SIG-M5 treated with dmso at 0.1 percent for 504 hours (cell line): ENCODE measurements around the gene GRPEL2.
A peak's percentile ranks its signal among the peaks of the same experiment; 100 is the strongest.

ENCODE experiments used
- DNase-seq: peaks from one replicate; lab custom pipeline; 2025; ENCODE audit not compliant: unreplicated experiment; lab: John Stamatoyannopoulos, UW

Gene GRPEL2, protein sequence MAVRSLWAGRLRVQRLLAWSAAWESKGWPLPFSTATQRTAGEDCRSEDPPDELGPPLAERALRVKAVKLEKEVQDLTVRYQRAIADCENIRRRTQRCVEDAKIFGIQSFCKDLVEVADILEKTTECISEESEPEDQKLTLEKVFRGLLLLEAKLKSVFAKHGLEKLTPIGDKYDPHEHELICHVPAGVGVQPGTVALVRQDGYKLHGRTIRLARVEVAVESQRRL

DNA sequence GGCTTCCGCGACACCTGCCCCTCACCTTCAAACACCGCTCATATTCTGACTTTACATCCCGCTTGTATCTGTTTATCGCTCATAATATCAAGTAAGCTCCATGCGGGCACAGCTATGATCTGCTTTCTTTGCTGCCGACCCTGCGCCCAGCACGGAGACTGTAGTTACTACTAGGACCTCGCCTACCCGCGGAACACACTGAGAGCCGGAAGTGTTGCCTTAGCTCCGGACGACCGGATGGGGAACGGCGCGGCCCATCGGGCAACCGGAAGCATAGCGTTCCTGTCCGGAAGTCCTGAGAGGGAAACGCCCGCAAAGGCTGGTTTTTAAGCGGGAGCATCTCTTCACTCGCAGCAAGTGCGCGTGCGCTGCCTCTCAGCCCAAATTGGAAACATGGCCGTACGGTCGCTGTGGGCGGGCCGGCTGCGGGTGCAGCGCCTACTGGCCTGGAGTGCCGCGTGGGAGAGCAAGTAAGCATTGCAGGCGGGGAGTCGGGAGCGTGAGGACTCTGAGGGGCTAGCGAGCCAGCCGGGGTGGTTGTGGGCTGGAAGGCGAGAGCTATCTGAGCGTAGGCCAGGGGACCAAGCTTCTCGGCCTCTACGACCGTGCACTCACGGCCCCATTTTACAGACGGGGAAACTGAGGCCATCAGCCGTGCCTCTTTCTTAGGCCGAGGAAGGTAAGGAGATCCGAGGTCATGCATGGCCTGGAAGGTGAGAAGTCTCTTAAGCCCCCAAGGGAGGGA is at the start of gene GRPEL2:
TSS of gene GRPEL2 (plus strand) at position 353 of the 745 bp plus-strand sequence. CDS start at position 394, 41 bp downstream.
- peak; percentile 97 for DNase-seq

DNA sequence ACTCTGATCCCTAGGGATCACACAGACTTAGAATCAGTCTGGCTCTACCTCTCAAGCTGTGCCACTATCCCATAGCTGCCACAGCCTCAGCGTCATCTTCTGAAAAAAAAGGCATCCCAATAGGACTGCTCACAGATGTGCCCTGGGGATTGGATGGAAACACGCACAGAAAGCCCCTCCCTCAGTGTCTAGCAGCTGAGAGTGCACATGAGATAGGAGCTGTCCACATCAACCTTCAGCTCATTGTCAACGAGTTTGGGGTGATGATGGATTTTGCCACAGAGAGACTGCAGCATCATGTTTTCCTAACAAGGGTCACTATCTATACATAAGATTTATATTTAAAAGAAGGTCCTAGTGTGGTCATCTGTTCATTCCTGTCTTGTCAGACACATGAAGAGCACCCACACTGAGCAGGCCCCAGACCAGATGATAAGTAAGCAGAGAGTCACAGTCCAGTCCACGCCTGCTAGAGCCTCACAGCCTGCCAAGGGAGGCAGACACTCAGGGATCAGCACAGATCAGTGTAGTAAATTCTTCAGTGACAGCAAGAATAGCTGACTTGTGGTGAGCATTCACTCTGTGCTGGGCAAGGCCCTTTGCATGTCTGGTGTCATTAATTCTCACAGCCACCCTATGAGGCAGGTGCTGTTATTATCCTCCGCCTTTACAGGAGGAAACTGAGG is 47.8 kb upstream of the GRPEL2 start:
- DNase-seq: no peak

DNA sequence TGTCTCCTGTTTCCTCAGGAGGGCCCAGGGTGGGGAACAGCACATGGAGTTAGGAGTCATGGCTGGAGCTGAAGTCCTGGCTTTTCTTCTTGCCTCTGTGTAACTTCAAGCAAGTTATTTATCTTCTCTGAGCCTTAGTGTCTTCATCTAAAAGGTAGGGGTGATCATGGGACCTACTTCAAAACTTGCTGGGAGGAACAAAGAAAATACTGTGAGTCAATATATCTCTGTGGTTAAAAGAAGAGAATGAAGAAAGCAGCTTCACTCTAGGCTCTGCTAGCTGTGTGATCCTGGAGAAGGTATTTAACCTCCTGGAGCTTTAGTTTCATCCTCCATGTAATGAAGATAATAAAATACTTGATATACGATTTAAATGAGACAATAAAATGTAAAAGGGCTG is 47.1 kb upstream of the GRPEL2 start:
- no peak for DNase-seq

DNA sequence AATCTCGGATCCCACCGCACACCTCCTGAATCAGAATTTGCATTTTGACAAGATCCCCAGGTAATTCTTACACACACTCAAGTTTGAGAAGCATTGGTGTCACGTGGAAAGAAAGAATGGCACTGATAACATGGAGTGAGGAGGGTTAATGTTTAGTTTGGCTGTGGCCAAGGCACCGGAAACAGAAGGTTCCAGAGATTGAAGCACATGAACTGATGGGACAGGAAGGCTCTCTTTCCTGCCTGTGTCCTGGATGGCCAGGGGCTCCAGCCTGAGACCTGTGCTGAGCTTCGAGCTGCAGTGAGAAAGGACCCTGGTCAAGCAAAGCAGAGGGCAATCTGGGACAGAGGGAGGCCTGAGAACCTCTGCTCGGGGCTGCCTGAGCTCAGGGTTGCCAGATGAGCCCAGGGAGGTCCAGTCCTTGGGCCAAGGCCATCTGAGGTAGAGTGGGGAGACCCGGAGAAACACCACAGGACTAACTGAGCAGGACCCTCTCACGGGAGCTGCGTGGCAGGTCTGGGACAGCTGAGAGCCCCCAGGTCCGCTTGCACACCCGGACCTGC is 46.4 kb upstream of the GRPEL2 start:
- no peak for DNase-seq

DNA sequence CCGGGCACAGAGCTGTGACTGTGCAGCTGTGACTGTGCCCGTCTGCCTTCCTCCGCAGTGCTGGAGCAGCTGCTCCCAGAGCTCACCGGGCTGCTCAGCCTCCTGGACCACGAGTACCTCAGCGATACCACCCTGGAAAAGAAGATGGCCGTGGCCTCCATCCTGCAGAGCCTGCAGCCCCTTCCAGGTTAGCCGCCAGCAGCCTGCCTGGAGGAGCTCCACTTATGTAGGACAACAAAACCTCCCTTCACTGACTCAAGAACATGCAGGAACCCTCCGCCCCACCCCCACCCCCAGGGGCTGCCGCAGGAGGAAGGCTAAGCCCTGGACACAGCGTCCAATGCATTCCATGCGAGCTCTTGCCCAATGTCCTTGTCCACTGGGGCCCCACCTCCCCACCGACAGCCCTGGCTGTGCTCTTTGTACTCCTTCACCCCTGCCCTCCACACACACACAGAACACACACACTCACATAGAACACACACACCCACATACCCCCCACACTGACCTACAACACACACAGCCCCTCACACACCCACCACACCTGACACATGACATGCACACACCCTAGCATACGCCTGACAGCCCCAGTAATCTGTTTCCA is 45.7 kb upstream of the GRPEL2 start:
- no peak for DNase-seq

DNA sequence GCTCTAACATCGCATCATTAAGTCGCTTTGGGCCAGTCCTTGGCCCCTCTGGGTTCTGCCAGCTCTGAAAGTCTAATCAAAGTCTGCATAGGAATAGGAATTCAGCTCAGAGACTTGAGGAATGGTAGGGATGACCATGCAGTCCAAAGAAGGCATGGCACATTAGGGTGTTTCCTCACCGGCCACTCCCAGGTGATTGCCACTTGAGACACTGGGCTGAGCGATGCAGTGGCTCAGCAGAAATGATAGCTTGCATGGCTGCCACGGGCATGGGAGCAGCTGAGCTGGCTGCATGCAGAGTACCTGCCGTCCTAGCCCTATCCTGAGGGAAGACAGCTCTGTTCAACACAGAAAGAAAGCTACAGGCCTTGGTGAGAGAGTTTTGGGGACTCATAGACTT is 44.9 kb upstream of the GRPEL2 start:
- no peak for DNase-seq

DNA sequence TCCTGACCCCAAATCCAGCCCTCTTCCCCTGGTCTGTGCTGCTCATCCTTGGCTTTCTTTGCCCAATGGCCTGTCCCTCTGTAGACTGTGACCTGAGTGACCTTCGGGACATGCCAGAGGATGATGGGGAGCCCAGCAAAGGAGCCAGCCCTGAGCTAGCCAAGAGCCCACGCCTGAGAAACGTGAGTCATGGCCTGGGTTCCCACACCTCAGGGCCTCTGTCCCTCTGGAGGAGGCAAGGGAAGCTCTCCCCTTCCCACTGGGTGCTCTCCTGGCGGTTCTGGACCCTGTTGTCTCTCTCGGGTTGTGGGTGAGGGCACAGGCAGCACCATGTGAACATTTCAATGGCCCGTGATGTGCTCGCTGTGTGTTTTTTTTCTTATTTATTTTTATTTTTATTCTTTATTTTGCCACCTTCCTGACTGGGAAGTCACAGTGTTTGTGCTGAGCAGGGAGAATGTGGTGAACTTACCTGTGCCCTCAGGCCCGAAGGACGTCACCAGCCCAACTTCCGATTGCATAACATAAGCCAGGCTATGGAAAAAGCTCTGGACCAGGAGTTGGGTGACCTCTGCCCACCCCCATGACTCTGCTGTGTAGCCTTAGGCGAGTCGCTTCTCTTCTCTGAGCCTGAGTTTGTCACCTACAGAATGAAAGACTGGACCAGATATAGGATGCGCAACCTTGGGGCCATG is 44.1 kb upstream of the GRPEL2 start:
- DNase-seq: no peak

DNA sequence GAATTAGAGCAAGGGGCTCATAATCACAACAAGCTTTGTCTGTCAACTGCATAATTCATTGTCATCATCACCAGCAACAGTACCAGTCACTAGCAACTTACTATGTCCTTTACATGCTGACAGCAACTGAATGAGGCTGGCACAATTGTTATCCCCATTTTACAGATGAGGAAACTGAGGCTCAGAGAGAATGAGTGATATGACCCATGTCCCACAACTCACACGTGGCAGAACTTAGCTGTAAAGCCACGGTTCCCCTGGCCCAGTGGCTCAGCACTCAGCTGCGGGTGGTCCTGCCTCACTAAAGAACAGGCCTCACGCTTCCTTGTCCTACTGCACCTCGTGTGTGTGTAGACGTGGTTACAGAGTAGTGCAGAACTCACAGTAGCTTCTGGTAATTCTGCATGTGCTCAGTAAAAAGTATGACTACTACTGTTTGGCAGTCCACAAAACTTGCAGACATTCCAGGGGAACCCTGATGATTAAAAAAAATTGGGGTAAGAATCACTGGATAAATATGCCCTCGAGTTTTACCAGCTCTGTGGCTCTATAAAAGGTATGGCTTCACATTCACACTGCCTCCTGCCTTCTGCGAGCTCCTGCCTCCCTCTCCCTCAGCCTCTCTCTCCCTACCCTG is 43.4 kb upstream of the GRPEL2 start:
- DNase-seq: no peak

DNA sequence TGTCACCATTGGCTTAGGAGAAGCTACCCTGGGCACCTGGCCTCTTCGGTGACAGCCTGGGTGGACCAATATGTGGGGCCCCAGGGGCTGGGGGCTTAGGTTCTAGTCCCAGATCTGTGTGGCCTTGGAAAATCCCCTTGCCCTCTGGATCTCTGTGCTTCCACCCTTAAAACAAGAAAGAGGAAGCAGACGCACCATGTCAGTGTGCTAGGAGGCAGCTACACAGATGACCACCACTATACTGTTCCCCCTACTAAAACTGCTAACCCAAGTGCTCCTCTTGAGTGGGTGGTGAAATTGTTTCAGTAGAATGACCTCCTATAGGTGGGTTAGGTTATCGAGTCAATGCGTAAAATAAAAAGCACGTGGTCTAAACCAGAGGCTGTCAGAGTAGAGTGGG is 42.7 kb upstream of the GRPEL2 start:
- DNase-seq: no peak

DNA sequence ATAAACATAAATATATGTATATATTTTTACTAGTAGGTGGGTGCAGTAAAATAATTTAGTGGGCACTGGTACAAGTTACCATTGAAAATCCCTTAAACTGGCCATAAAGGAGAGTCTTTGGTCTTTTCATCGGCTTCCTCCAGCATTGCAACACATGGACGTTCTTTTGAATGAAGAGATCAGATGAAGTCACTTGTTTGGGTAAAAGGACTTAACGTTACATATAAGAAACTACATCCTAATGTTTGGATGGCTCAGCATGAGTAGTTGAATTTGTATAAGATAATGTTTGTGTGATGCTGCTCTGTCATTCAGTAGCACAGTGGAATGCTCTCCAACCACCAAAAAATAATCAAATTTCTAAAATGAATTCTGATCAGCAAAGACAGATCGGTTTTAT is 42.1 kb upstream of the GRPEL2 start:
- no peak for DNase-seq

DNA sequence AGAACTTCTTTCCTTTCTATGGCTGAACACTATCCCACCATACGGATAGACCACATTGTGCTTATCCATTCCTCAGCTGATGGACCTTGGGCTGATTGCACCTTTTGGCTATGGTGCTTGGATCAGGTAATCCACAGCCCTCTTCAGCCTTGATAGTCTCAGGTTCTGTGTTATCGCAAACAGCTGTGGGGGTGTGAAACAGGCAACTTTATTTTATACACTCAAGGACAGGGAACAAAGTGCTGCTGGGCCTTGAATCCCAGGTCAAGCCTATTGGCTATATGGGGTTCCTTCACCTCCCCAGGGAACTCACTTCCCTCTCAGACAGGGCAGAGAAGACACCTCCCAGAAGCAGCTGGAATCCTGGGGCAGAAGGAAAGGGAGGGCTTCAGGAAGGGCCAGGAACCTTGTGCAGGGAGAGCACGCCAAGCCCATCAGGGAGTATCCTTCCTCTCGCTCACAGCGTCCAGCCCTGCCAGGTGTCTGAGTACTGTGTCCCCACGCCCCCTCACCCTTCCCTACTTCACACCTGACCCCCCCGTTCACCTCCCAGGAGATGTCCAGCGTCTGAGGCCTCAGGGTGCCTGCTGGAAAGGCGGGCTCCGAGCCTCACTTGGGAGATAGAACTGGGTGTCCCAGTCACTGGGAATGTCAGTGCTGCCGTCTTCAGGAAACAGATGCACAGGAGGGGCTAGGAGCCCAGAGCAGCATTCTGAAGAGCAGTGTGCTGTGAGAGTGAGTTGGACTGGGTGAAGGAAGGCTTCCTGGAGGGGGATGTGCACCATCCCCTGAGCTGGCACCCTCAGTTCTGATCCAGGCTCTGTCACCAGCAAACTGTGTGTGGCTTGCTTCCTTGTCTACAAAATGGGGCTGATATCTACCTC is 40.9 kb upstream of the GRPEL2 start:
- DNase-seq: no peak

DNA sequence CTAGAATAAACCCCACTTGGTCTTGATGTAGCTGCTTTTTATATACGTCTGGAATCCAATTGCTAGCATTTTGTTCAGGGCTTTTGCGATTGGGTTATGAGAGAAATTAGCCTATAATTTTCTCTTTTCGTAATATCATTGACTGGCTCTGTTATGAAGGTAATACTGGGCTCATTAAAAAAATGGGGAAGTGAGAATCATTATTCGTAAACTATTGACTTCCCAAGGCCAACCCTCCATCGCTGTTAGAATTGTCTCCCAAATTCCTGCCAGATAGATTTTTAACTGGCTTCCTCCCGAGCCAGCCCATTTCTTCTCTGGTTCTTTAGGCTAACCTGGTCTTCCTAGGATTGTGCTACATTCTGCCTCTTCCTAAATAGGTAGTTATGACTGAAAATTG is 35.9 kb upstream of the GRPEL2 start:
- DNase-seq: no peak

DNA sequence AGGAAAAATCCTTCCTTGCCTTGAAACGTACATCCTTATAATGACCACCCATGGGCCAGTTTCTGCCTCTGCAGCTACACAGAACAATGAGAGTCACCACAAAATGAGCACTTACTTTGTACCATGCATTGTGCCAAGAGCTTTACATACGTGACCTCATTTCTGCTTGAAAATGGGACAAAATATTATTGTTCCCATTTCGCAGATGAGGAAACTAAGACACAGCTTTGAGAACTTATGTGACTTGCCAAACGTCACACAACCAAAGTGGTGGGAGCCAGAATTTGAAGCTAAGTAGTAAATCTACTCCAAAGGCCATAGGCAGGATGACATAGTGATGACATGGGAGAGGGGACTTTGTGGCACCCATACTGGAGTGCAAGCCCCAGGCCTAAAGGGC is 34.8 kb upstream of the GRPEL2 start:
- no peak for DNase-seq

DNA sequence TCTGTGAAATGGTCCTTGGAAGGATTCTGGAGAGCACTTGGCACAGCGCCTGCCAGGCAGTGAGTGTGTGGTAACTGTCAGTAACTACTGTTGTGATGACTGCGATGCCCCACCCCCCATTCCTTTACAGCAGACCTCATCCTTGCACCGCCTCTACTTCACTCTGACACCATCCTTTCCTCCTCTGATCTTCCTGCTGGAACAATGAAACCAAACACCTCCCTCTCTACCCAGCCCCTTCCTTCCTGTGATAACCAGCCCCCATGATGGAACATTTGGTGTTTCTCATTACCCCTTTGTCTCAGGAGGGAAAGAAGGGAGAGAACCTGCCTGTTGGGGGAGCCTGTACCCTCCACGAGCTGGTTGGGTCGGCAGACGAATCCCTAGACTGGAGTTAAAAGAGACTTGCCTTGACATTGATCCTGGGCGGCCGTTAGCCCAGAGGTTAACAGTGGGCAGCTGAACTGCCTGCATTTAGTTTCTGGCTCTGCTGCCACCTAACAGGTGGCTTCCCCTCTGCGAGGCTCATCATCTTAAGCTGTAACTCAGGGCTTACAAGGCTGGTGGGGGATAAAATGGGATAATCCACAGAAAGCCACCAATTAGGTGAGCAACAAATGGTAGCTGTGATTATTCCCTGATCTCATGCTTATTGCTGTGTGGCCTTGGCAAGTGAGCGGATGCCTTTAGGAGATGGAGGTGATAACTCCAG is 34.2 kb upstream of the GRPEL2 start:
- no peak for DNase-seq

DNA sequence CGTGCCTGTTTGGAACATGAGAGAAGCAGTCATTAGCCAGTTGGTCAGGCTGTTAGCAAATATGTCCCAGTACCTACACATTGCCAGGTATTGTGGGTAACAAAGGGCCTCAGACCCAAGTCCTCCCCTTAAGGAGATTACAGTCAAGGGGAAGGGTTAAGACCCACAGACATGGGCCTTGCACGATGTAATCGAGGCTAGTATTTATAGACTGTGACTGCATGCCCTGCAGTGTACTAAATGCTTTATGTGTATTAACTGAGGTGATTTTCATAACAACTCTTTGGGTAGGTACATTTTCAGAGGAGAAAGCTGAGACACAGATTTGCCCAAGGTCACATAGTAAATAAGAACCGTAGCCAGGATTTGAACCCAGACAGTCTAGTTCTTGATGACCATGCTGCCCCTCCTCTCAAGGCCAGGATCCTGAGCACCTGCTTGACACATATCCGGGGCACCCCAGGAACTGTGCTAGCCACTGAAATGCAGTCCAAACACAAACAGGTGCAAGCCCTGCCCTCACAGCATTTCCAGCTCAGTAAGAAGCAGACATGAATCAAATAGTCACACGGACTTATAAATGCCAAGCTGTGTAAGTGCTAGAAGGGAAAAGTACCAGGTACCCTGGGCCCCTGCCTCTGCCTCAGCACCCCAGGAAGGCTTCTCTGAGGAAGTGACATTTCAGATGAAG is 32.0 kb upstream of the GRPEL2 start:
- no peak for DNase-seq

DNA sequence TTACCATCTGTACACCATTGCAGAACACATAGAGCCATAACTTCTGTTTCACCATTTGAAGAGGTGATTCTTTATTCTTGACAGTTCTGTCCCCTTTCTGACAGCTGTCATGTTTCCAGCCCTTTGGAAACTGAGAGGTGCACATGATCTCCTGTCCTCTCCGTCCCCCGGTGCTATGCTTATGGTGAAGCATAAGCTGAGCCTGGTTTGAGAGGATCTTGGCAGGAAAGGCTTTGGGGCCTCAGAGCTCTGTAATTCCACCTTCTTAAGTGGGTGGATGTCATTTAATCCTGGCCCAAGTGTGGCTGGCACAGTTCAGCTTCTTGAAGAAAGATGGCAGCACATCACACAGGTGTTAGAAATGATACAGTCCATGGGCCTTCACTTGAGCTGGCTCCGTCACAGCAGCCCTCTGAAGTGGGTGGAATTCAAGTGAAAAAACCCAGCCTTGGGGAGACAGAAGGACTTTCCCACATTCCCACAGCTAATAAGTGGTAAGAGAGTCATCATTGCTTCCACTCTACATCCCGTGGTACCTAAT is 30.7 kb upstream of the GRPEL2 start:
- no peak for DNase-seq

DNA sequence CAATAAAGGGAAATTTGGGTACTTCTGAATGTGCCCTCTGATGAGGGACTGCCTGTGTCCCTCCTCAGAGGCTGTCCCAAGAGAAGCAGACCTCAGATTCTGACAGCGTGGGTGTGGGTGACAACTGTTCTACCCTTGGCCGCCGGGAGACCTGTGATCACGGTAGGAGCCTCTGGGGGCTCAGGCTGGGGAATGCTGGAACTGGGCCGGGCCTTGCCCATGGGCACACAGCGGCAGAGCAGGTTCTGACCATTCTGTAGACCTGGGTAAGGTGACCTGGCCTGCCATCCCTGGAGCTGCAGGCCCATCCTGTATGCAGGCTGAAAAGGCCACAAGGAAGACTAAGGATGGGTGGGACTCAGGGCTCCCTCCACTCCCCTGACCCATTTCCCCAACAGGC is 29.5 kb upstream of the GRPEL2 start:
- DNase-seq: no peak
